ENCODE data around the gene BICC1.

BICC1 gene

DNA sequence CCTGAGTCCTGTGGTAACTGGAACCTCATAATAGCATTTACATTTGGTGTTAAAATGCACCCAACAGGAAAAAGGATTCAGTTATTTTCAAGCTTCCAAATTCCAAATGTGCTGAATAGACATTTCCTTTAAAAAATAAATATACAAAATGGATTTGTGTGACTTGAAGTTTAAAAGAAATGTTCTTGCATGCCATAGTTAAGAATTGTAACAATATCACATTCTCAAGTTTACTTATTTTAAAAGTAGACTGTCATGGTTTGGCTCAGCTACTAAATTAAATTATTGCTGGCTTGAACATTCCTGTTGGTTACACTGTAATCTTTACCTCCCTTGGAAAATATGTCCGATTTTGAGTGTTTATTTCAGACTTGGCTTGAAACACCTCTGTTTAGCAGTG, 31.5 kb downstream of the BICC1 start:
- TF ChIP-seq CTCF (conservative IDR thresholded peaks at IDR 0.05; ENCODE audit: low read length) (no peak), EZH2phosphoT487 (IDR thresholded peaks at IDR 0.05; ENCODE audit: borderline replicate concordance) (no peak)
- no peak overlapping the region for H3K4me2 ChIP-seq (ENCODE audit: low read depth, low read length, poor library complexity, severe bottlenecking)
- H3K79me2 ChIP-seq (ENCODE audit: insufficient read depth, low read length), result no peaks in the 10 kb centered on the region
- no peak overlapping the region for H3K9ac ChIP-seq (ENCODE audit: low read depth, low read length, poor library complexity, severe bottlenecking)
- no peaks in the 10 kb centered on the region for H3K27me3 ChIP-seq (ENCODE audit: insufficient read depth, low read length, poor library complexity, severe bottlenecking)
- no peaks in the 10 kb centered on the region for H3K36me3 ChIP-seq (ENCODE audit: insufficient read depth, low read length)
- H2AFZ ChIP-seq (ENCODE audit: low read length), result no peak overlapping the region
- H3K4me1 ChIP-seq (ENCODE audit: insufficient read depth, low read length, poor library complexity, severe bottlenecking), result no peaks in the 10 kb centered on the region
- H3F3A ChIP-seq (ENCODE audit: low read depth), result no peaks in the 10 kb centered on the region
- no peaks in the 10 kb centered on the region for H3K9me2 ChIP-seq (replicated peaks; ENCODE audit: low read depth, low read length)
- no peak overlapping the region for H3K4me3 ChIP-seq (ENCODE audit: low read length, poor library complexity, severe bottlenecking)
- H4K20me1 ChIP-seq (ENCODE audit: insufficient read depth, low read length, poor library complexity, severe bottlenecking), result no peaks in the 10 kb centered on the region
- no peaks in the 10 kb centered on the region for H3K9me3 ChIP-seq (ENCODE audit: insufficient read depth, low read depth, low read length)

DNA sequence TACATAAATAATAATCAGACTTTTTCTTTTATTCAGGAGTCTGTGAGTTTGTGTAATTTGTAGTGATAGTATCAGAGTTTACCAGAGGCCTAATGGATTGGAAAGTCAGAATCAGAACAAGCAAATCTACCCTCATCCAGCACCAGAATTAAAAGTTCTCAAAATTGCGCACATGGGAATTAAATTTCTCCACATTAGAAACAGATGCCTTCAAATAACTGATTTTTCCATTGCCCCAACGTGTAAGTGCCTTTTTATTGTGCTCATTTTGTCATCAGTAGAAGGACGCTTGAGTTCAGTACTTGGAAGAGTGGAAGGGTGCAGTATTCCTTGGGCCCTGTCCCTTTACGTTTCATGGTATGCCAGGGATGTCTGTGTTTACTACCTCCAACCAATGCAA, 32.8 kb downstream of the BICC1 start:
- H2AFZ ChIP-seq (ENCODE audit: low read length), result no peak overlapping the region
- TF ChIP-seq CTCF (conservative IDR thresholded peaks at IDR 0.05; ENCODE audit: low read length), result no peak
- TF ChIP-seq EZH2phosphoT487 (IDR thresholded peaks at IDR 0.05; ENCODE audit: borderline replicate concordance), result no peak
- H3K79me2 ChIP-seq (ENCODE audit: insufficient read depth, low read length), result no peaks in the 10 kb centered on the region
- H4K20me1 ChIP-seq (ENCODE audit: insufficient read depth, low read length, poor library complexity, severe bottlenecking), result no peaks in the 10 kb centered on the region
- H3K36me3 ChIP-seq (ENCODE audit: insufficient read depth, low read length), result no peaks in the 10 kb centered on the region
- H3K27me3 ChIP-seq (ENCODE audit: insufficient read depth, low read length, poor library complexity, severe bottlenecking), result no peaks in the 10 kb centered on the region
- no peaks in the 10 kb centered on the region for H3F3A ChIP-seq (ENCODE audit: low read depth)
- H3K9me2 ChIP-seq (replicated peaks; ENCODE audit: low read depth, low read length), result no peaks in the 10 kb centered on the region
- no peaks in the 10 kb centered on the region for H3K4me1 ChIP-seq (ENCODE audit: insufficient read depth, low read length, poor library complexity, severe bottlenecking)
- no peak overlapping the region for H3K9ac ChIP-seq (ENCODE audit: low read depth, low read length, poor library complexity, severe bottlenecking)
- no peak overlapping the region for H3K4me2 ChIP-seq (ENCODE audit: low read depth, low read length, poor library complexity, severe bottlenecking)
- H3K4me3 ChIP-seq (ENCODE audit: low read length, poor library complexity, severe bottlenecking), result no peak overlapping the region
- H3K9me3 ChIP-seq (ENCODE audit: insufficient read depth, low read depth, low read length), result no peaks in the 10 kb centered on the region

DNA sequence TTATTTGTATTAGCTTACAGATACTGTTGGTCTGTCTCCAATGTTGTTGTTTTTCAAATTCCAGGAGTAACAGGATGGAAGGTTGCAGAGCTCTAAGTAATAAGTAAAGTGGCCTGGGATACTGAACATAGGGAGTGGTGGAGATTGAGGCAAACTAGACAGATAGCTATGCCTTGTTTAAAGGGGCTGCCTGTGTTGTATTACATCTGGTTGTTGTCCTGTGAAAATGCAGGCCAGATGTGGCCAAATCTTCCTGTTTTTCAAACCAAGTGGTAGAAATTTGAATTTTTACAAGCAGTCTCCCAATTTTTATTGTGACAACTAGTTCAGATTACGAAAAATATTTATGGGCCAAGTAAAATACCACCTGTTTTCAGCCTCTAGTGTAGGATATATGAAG, 33.5 kb downstream of the BICC1 start:
- H4K20me1 ChIP-seq (ENCODE audit: insufficient read depth, low read length, poor library complexity, severe bottlenecking), result no peaks in the 10 kb centered on the region
- no peak overlapping the region for H2AFZ ChIP-seq (ENCODE audit: low read length)
- no peak overlapping the region for H3K9ac ChIP-seq (ENCODE audit: low read depth, low read length, poor library complexity, severe bottlenecking)
- TF ChIP-seq EZH2phosphoT487 (IDR thresholded peaks at IDR 0.05; ENCODE audit: borderline replicate concordance) (no peak), CTCF (conservative IDR thresholded peaks at IDR 0.05; ENCODE audit: low read length) (no peak)
- no peaks in the 10 kb centered on the region for H3K36me3 ChIP-seq (ENCODE audit: insufficient read depth, low read length)
- H3K4me3 ChIP-seq (ENCODE audit: low read length, poor library complexity, severe bottlenecking), result no peak overlapping the region
- no peaks in the 10 kb centered on the region for H3K79me2 ChIP-seq (ENCODE audit: insufficient read depth, low read length)
- H3K9me2 ChIP-seq (replicated peaks; ENCODE audit: low read depth, low read length), result no peaks in the 10 kb centered on the region
- no peaks in the 10 kb centered on the region for H3F3A ChIP-seq (ENCODE audit: low read depth)
- no peaks in the 10 kb centered on the region for H3K4me1 ChIP-seq (ENCODE audit: insufficient read depth, low read length, poor library complexity, severe bottlenecking)
- no peaks in the 10 kb centered on the region for H3K27me3 ChIP-seq (ENCODE audit: insufficient read depth, low read length, poor library complexity, severe bottlenecking)
- H3K4me2 ChIP-seq (ENCODE audit: low read depth, low read length, poor library complexity, severe bottlenecking), result no peak overlapping the region
- H3K9me3 ChIP-seq (ENCODE audit: insufficient read depth, low read depth, low read length), result no peaks in the 10 kb centered on the region
